Panc1 (cell line): ENCODE data around the gene TOP1. TPM values are rescaled to one million over a fixed set of nuclear protein-coding genes. Genes with fewer than 3 reads are reported as not detected.

Experiments
- ATAC-seq: fragments of 200-7000 bp; cut with Tn5 transposase; 2 replicates; pipeline ENCODE4 v1.9.1; 2020; ENCODE audit warnings: mild to moderate bottlenecking, moderate library complexity
- BruUV-seq: library from RNA; stranded (reverse); fragments of 400-500 nt; replicated peaks from 2 replicates; lab custom pipeline; 2021; lab: Mats Ljungman, UMichigan
- CTCF ChIA-PET: fragments of 300-600 bp; sonication (Branson Sonifier 250); formaldehyde crosslinking; loops from one replicate; lab custom pipeline; 2022; ENCODE audit warnings: antibody characterized with exemption; lab: Charles Lee
- POLR2A ChIA-PET: fragments of 300-600 bp; sonication (Branson Sonifier 250); formaldehyde crosslinking; loops from one replicate; lab custom pipeline; 2022; ENCODE audit warnings: antibody characterized with exemption; lab: Charles Lee
- DNase-seq: peaks from one replicate; pipeline ENCODE4 v3.0.0-alpha.2; 2010; ENCODE audit warnings: low read depth, low spot score
- H3K27ac ChIP-seq: 2 replicates; pipeline ENCODE4 v1.5.1; 2011; ENCODE audit warnings: mild to moderate bottlenecking, low read length, inconsistent platforms
- H3K27me3 ChIP-seq: fragments of 200-500 bp; sonication (Bioruptor generic); 2 replicates; pipeline ENCODE4 v1.6.0; 2014; ENCODE audit warnings: low read length, inconsistent platforms; ENCODE audit not compliant: control insufficient read depth, insufficient read depth
- H3K36me3 ChIP-seq: fragments of 200-500 bp; sonication (Bioruptor generic); 2 replicates; pipeline ENCODE4 v1.5.1; 2014; ENCODE audit warnings: inconsistent platforms, mild to moderate bottlenecking, low read length, moderate library complexity; ENCODE audit not compliant: control insufficient read depth, insufficient read depth
- H3K4me1 ChIP-seq: 2 replicates; pipeline ENCODE4 v1.5.1; 2011; ENCODE audit warnings: inconsistent platforms, mild to moderate bottlenecking, low read length, moderate library complexity; ENCODE audit not compliant: control insufficient read depth, insufficient read depth
- H3K4me3 ChIP-seq, 2 experiments: 2 replicates each; pipeline ENCODE4 v1.5.1; 2011 to 2012; ENCODE audit warnings: low read depth in 2 of 2, low read length in 2 of 2, mild to moderate bottlenecking in 2 of 2, inconsistent platforms in 1 of 2, moderate library complexity in 1 of 2
- H3K9me3 ChIP-seq: fragments of 200-500 bp; sonication (Bioruptor generic); 2 replicates; pipeline ENCODE4 v1.5.1; 2014; ENCODE audit warnings: low read depth, mild to moderate bottlenecking, inconsistent platforms, low read length, moderate library complexity; ENCODE audit not compliant: control insufficient read depth, insufficient read depth
- CTCF ChIP-seq: fragments of 450-650 bp; IDR thresholded peaks from 2 replicates; pipeline ENCODE4 v1.5.1; 2017; ENCODE audit warnings: mild to moderate bottlenecking
- POLR2AphosphoS5 ChIP-seq: IDR thresholded peaks from 2 replicates; pipeline ENCODE4 v1.6.1; 2012; ENCODE audit warnings: mild to moderate bottlenecking, low read depth, low read length, moderate library complexity
- REST ChIP-seq, 2 experiments: IDR thresholded peaks; 2 replicates each; pipeline ENCODE4 v1.6.1; 2011 to 2012; ENCODE audit warnings: low read depth in 2 of 2, control low read depth in 1 of 2, low read length in 1 of 2, mild to moderate bottlenecking in 1 of 2, moderate library complexity in 1 of 2; ENCODE audit not compliant: insufficient read depth in 1 of 2
- SIN3A ChIP-seq: IDR thresholded peaks from 2 replicates; pipeline ENCODE4 v1.6.1; 2012; ENCODE audit warnings: low read depth, mild to moderate bottlenecking, low read length, moderate library complexity, borderline replicate concordance; ENCODE audit not compliant: insufficient read depth
- TCF7L2 ChIP-seq: IDR thresholded peaks from 2 replicates; pipeline ENCODE4 v1.6.1; 2011; ENCODE audit warnings: mild to moderate bottlenecking, low read depth, low read length, inconsistent platforms
- in situ Hi-C: cut with HindIII; loops from 2 replicates; pipeline ENCODE4 v1.10.0; 2016; ENCODE audit warnings: low sequenced_read_pairs, low pct_unique_long_range_greater_than_20kb
- intact Hi-C: fragments of 100-400 bp; cut with micrococcal nuclease; formaldehyde crosslinking; loops from one replicate; pipeline ENCODE4 v1.10.0; 2022; ENCODE audit not compliant: unreplicated experiment
- total RNA-seq: library from RNA; stranded (reverse); gene quantifications from one replicate; pipeline ENCODE4 v1.2.1, GENCODE V29; 2021; ENCODE audit not compliant: unreplicated experiment

Gene TOP1
- total RNA-seq, 1 experiment from 2014 or later, result 65.2 TPM

GRCh38 chr20:41133709-41134361 is 105.2 kb downstream of the TOP1 start:
- intact Hi-C loops, result loop anchor here (2.0 kb wide), 1 partner anchor 207 kb away; the partner anchor contains the start of gene LPIN3
- ATAC-seq (no peak), DNase-seq (no peak)
- no peak for TF ChIP-seq SIN3A
- TF ChIP-seq TCF7L2, result no peak
- no peak for TF ChIP-seq REST (IDR thresholded peaks at IDR 0.05; ENCODE audit: insufficient read depth in 1 of 2, low read depth in 2 of 2, low read length in 1 of 2)
- TF ChIP-seq POLR2AphosphoS5, result no peak
- TF ChIP-seq CTCF, result no peak
- H3K27me3 ChIP-seq, result no peaks in the 10 kb centered on the region
- H3K4me3 ChIP-seq, result no peak overlapping the region
- no peaks in the 10 kb centered on the region for H3K36me3 ChIP-seq
- no TSS peak for BruUV-seq
- no peaks in the 10 kb centered on the region for H3K9me3 ChIP-seq
- in situ Hi-C loops, result no loop called here
- no peak overlapping the region for H3K27ac ChIP-seq
- peaks cover 7% of the 10 kb centered on the region; the same call in 1 of the 2 replicates for H3K4me1 ChIP-seq
- CTCF ChIA-PET, result interaction anchor here (0.7 to 1.4 kb wide), 2 partner anchors 11 to 206 kb away, joined by 4 to 12 read pairs; partner anchors contain the start of gene LPIN3
- POLR2A ChIA-PET, result no interaction called here

- intact Hi-C loops, result loop anchor here (2.0 kb wide), 1 partner anchor 206 kb away; the partner anchor contains the start of gene LPIN3
- Histone ChIP-seq H3K27ac (no peak overlapping the region), H3K4me3 (no peak overlapping the region), H3K9me3 (no peaks in the 10 kb centered on the region), H3K27me3 (no peaks in the 10 kb centered on the region), H3K4me1 (peaks cover 8% of the 10 kb centered on the region; the same call in 1 of the 2 replicates), H3K36me3 (no peaks in the 10 kb centered on the region)
- no TSS peak for BruUV-seq
- TF ChIP-seq POLR2AphosphoS5, result no peak
- TF ChIP-seq TCF7L2, result no peak
- TF ChIP-seq CTCF, result no peak
- TF ChIP-seq REST (IDR thresholded peaks at IDR 0.05; ENCODE audit: insufficient read depth in 1 of 2, low read depth in 2 of 2, low read length in 1 of 2), result no peak
- TF ChIP-seq SIN3A, result no peak
- ChIA-PET POLR2A (no interaction called here), CTCF (interaction anchor here (0.7 to 1.4 kb wide), 5 partner anchors 10 to 206 kb away, joined by 3 to 40 read pairs (median 5); partner anchors contain the start of gene LPIN3)
- ATAC-seq, result no peak
- in situ Hi-C loops, result no loop called here
- DNase-seq, result no peak
These were observed 106.0 kb downstream of the TOP1 start for GRCh38 chr20:41134362-41135186.
